Activated CD8-positive, alpha-beta T cell treated with anti-CD3 and anti-CD28 coated beads for 36 hours (primary cell): ENCODE measurements around the gene FRMD4A. TPM values are rescaled to one million over a fixed set of nuclear protein-coding genes. Genes with fewer than 3 reads are reported as not detected.
"Not testable (repeated sequence)": the region's sequence is repeated elsewhere in the genome, so short reads cannot be mapped to it uniquely, and the experiment has no call there.

Experiments
- ATAC-seq: fragments of 200-7000 bp; cut with Tn5 transposase; one replicate; pipeline ENCODE4 v1.10.0; 2021; ENCODE audit warnings: mild to moderate bottlenecking, moderate library complexity
- CTCF ChIA-PET: fragments of 350-600 bp; sonication (Branson Sonifier 250); formaldehyde crosslinking; loops from one replicate; lab custom pipeline; 2021; ENCODE audit warnings: antibody characterized with exemption; lab: Charles Lee
- POLR2A ChIA-PET: fragments of 350-600 bp; sonication (Branson Sonifier 250); formaldehyde crosslinking; loops from one replicate; lab custom pipeline; 2021; ENCODE audit warnings: antibody characterized with exemption; lab: Charles Lee
- DNase-seq: peaks from one replicate; pipeline ENCODE4 v3.0.0-alpha.2; 2020
- H3K27ac Mint-ChIP-seq: one replicate; pipeline ENCODE4 v1.8.0; 2021; ENCODE audit warnings: mild to moderate bottlenecking, mixed read lengths
- H3K27me3 Mint-ChIP-seq: one replicate; pipeline ENCODE4 v1.8.0; 2021; ENCODE audit warnings: mixed read lengths
- H3K36me3 Mint-ChIP-seq: one replicate; pipeline ENCODE4 v1.8.0; 2021; ENCODE audit warnings: low read depth, mixed read lengths
- H3K4me1 Mint-ChIP-seq: one replicate; pipeline ENCODE4 v1.8.0; 2021; ENCODE audit warnings: low read depth, mixed read lengths
- H3K4me3 Mint-ChIP-seq: one replicate; pipeline ENCODE4 v1.8.0; 2021; ENCODE audit warnings: mild to moderate bottlenecking, moderate library complexity, mixed read lengths
- H3K9me3 Mint-ChIP-seq: one replicate; pipeline ENCODE4 v1.8.0; 2021; ENCODE audit warnings: mixed read lengths
- intact Hi-C: fragments of 100-400 bp; cut with micrococcal nuclease; formaldehyde crosslinking; loops from one replicate; pipeline ENCODE4 v1.10.0; 2022
- total RNA-seq, 2 experiments: library from RNA; stranded (reverse); gene quantifications; one replicate each; pipeline ENCODE4 v1.2.3, GENCODE V29; 2021
- TF ChIP-seq, protein P1 (sequence below): fragments of 200-600 bp; IDR thresholded peaks from one replicate; pipeline ENCODE4 v1.8.0; 2022; ENCODE audit warnings: antibody characterized with exemption, mild to moderate bottlenecking

The FRMD4A gene
- total RNA-seq, 2 experiments from 2014 or later = 2.1 to 2.8 TPM

DNA sequence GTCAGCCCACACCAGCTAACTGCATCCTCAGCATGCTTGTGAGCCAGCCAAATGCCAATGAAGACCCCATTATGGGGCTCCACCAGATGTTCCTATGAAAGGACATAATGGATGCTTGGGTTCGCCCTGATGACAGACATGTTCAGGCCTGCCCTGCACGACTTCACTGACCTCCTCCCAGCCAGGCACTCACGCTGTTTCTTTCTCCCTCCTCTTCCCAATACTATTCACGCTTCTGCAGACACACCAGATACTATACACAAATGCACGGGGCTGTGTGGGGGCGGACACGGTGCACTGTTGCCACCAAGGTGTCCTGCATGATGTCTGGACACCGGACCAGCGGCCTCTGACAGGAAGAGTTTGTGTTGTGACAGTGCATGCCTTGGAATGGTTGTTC lies 459.7 kb downstream of the FRMD4A start:
- TF ChIP-seq, protein P1, sequence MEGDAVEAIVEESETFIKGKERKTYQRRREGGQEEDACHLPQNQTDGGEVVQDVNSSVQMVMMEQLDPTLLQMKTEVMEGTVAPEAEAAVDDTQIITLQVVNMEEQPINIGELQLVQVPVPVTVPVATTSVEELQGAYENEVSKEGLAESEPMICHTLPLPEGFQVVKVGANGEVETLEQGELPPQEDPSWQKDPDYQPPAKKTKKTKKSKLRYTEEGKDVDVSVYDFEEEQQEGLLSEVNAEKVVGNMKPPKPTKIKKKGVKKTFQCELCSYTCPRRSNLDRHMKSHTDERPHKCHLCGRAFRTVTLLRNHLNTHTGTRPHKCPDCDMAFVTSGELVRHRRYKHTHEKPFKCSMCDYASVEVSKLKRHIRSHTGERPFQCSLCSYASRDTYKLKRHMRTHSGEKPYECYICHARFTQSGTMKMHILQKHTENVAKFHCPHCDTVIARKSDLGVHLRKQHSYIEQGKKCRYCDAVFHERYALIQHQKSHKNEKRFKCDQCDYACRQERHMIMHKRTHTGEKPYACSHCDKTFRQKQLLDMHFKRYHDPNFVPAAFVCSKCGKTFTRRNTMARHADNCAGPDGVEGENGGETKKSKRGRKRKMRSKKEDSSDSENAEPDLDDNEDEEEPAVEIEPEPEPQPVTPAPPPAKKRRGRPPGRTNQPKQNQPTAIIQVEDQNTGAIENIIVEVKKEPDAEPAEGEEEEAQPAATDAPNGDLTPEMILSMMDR = no peak
- intact Hi-C loops = no loop called here
- no peak overlapping the region for H3K27ac Mint-ChIP-seq
- peaks cover 2% of the 10 kb centered on the region for H3K27me3 Mint-ChIP-seq
- H3K4me1 Mint-ChIP-seq = peaks cover 4% of the 10 kb centered on the region
- ATAC-seq = no peak
- ChIA-PET CTCF (no interaction called here), POLR2A (no interaction called here)
- no peak overlapping the region for H3K4me3 Mint-ChIP-seq
- no peaks in the 10 kb centered on the region for H3K36me3 Mint-ChIP-seq
- H3K9me3 Mint-ChIP-seq = no peaks in the 10 kb centered on the region
- DNase-seq = no peak

DNA sequence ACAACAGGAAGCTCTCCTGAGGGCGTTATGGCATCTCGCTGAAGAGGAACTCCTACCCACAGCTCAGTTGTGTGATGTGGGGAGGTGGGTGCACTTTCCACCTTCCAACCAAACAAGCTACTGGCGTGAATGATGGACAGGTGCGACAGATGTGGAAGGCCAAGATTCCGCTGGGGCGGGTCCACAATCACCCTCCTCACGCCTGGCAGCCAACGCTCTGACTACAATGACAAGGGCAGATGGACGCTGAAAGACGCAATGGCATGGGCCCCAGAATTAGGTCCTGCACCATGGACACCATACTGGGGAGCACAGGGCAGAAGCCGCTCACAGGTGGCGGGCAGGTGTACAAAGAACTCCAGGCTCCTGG lies 461.4 kb downstream of the FRMD4A start:
- POLR2A ChIA-PET = interaction anchor here (1.4 kb wide), 1 partner anchor 12 kb away, joined by 4 read pairs; no protein-coding TSS in a partner anchor
- Mint-ChIP-seq H3K27me3 (no peaks in the 10 kb centered on the region), H3K4me3 (no peak overlapping the region), H3K9me3 (no peaks in the 10 kb centered on the region), H3K36me3 (no peaks in the 10 kb centered on the region), H3K27ac (no peak overlapping the region), H3K4me1 (peaks cover 4% of the 10 kb centered on the region)
- intact Hi-C loops = no loop called here
- TF ChIP-seq, protein P1 = no peak
- CTCF ChIA-PET = no interaction called here
- ATAC-seq (no peak), DNase-seq (no peak)

DNA sequence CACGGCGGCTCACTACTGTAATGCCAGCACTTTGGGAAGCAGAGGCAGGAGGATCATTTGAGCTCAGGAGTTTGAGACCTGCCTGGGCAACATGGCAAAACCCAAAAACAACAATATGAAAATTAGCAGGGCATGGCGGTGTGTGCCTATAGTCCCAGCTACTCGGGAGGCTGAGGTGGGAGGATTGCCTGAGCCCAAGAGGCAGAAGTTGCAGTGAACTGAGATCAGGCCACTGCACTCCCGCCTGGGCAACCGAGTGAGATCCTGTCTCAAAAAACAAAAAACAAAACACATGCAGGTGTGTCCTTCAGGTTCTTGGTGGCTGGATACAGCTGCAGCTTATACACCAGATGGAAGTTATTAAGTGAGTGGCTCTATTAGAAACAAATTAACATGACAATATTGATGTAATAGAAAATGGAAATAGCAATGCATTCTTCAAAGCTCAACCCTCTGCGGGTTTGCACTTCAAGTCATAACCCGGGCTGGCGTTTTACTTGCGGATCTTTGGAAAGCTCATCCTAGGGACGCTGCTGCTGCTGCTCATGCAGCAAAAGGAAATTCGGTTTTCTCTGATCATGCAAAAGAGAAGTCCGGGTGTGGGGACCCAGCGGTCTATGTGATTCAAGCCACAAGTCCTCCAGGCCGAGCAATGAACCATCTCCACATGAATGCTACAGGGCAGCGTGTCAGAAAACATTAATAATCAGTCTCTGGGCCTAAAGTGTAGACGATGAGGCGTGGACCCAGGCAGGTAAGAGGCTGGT lies 462.0 kb downstream of the FRMD4A start:
- peaks cover 4% of the 10 kb centered on the region for H3K4me1 Mint-ChIP-seq
- TF ChIP-seq, protein P1 = no peak
- no peak for DNase-seq
- no peaks in the 10 kb centered on the region for H3K36me3 Mint-ChIP-seq
- no peak overlapping the region for H3K4me3 Mint-ChIP-seq
- ChIA-PET POLR2A (interaction anchor here (1.0 to 1.4 kb wide), 2 partner anchors 12 to 317 kb away, joined by 3 to 4 read pairs; no protein-coding TSS in a partner anchor), CTCF (no interaction called here)
- no peaks in the 10 kb centered on the region for H3K27me3 Mint-ChIP-seq
- ATAC-seq = no peak
- intact Hi-C loops = no loop called here
- H3K9me3 Mint-ChIP-seq = no peaks in the 10 kb centered on the region
- no peak overlapping the region for H3K27ac Mint-ChIP-seq

DNA sequence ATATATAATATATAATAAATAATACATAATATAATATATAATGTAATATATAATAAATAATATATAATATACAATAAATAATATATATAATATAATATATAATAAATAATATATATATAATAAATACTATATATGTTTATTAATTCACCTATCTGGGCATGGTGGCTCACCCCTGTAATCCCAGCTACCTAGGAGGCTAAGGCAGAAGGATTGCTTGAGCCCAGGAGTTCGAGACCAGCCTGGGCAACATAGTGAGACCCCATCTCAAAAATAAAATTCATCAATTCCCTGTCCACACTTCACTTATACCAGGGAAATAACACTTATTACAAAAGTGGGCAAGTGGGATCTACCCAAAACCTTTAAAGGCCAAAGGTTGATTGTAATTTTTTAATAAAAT lies 462.9 kb downstream of the FRMD4A start:
- POLR2A ChIA-PET = interaction anchor here (1.0 to 1.4 kb wide), 2 partner anchors 13 to 318 kb away, joined by 3 to 4 read pairs; no protein-coding TSS in a partner anchor
- no peaks in the 10 kb centered on the region for H3K9me3 Mint-ChIP-seq
- H3K27ac Mint-ChIP-seq = no peak overlapping the region
- H3K4me3 Mint-ChIP-seq = no peak overlapping the region
- DNase-seq (no peak), ATAC-seq (no peak)
- intact Hi-C loops = no loop called here
- CTCF ChIA-PET = no interaction called here
- no peaks in the 10 kb centered on the region for H3K27me3 Mint-ChIP-seq
- TF ChIP-seq, protein P1 = no peak
- H3K4me1 Mint-ChIP-seq = peaks cover 5% of the 10 kb centered on the region
- no peaks in the 10 kb centered on the region for H3K36me3 Mint-ChIP-seq

DNA sequence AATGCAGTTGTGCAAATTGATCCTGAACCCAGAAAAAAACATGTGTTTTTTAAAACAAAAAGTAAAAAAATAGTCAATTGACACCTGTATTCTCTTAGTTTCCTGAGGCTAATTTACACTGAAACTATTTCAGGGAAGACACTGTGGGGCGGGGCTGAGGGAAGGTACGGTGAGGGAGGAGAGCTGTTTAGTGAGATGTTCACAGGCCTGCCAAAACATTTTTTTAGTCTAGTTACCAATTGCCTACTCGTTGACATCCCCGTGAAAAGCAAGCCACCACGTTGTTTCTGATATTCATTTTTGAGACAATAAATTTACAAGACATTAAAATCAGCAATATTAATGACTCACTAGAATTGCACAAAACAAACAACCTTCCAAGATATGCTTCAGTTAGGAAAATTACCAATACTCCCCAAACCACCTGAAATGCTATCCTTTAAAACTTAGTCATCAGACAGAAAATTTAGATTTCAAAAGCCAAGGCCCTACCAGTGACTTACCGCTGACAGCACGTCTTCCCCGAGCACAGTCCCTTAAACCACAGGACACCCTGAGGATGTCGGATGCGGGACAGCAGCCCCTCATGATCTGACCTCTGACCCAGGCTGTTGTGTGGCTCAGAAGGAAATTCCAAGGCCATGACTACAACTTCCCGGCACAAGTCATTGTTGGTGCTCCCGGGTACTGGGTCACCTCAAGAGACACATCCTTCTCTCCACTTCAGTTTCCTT lies 464.8 kb downstream of the FRMD4A start:
- Mint-ChIP-seq H3K36me3 (no peaks in the 10 kb centered on the region), H3K27ac (no peak overlapping the region), H3K27me3 (no peaks in the 10 kb centered on the region), H3K4me3 (no peak overlapping the region), H3K9me3 (no peaks in the 10 kb centered on the region), H3K4me1 (peaks cover 12% of the 10 kb centered on the region)
- ChIA-PET CTCF (no interaction called here), POLR2A (no interaction called here)
- intact Hi-C loops = no loop called here
- ATAC-seq (no peak), DNase-seq (no peak)
- TF ChIP-seq, protein P1 = no peak

DNA sequence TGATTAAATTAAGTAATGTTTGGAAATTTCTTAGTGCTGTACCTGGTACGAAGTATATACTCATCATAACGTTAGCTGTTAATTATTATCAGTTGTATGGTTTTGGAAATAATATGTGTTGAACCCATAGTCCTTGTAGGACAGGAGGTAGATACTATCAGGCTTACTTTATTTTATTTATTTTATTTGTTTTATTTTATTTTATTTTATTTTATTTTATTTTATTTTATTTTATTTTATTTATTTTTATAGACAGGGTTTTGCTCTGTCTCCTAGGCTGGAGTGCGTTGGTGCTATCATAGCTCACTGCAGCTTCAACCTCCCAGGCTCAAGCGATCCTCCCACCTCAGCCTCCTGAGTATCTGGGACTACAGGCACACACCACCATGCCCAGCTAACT lies 465.5 kb downstream of the FRMD4A start:
- H3K27ac Mint-ChIP-seq, H3K9me3 Mint-ChIP-seq, DNase-seq, CTCF ChIA-PET, H3K36me3 Mint-ChIP-seq, POLR2A ChIA-PET, H3K27me3 Mint-ChIP-seq, ATAC-seq, intact Hi-C loops, H3K4me3 Mint-ChIP-seq: not testable (repeated sequence)
- H3K4me1 Mint-ChIP-seq = peaks cover 12% of the 10 kb centered on the region
